OCI-LY7 (cell line): ENCODE measurements around the gene CXCR4. TPM values are rescaled to one million over a fixed set of nuclear protein-coding genes. Genes with fewer than 3 reads are reported as not detected.
A peak's percentile ranks its signal among the peaks of the same experiment; 100 is the strongest.

ENCODE experiments used
- Bru-seq: library from RNA; stranded (reverse); fragments of 400-500 nt; gene quantifications from one replicate; lab custom pipeline; 2021; lab: Mats Ljungman, UMichigan
- BruChase-seq, 2 experiments: library from RNA; stranded (reverse); fragments of 400-500 nt; gene quantifications; one replicate each; lab custom pipeline; 2021; lab: Mats Ljungman, UMichigan
- BruUV-seq: library from RNA; stranded (reverse); fragments of 400-500 nt; replicated peaks from 2 replicates; lab custom pipeline; 2021; lab: Mats Ljungman, UMichigan
- CTCF ChIA-PET: fragments of 300-600 bp; sonication (Branson Sonifier 250); formaldehyde crosslinking; loops from one replicate; lab custom pipeline; 2022; ENCODE audit warnings: antibody characterized with exemption; ENCODE audit not compliant: unreplicated experiment; lab: Charles Lee
- POLR2A ChIA-PET: fragments of 300-600 bp; sonication (Branson Sonifier 250); formaldehyde crosslinking; loops from one replicate; lab custom pipeline; 2022; ENCODE audit warnings: antibody characterized with exemption; lab: Charles Lee
- DNase-seq: peaks from one replicate; pipeline ENCODE4 v3.0.0-alpha.2; 2015; ENCODE audit warnings: low spot score
- H2AFZ ChIP-seq: fragments of 200-600 bp; sonication (generic), shearing (Covaris generic); 2 replicates; pipeline ENCODE4 v1.6.1; 2014; ENCODE audit warnings: mild to moderate bottlenecking, antibody characterized with exemption, low read length, moderate library complexity
- H3K27ac ChIP-seq: fragments of 200-600 bp; sonication (generic); 2 replicates; pipeline ENCODE4 v1.5.1; 2014; ENCODE audit warnings: mixed run types, low read depth, mild to moderate bottlenecking, moderate library complexity, low read length, inconsistent platforms; ENCODE audit not compliant: poor library complexity, severe bottlenecking
- H3K36me3 ChIP-seq: fragments of 200-600 bp; sonication (generic); 2 replicates; pipeline ENCODE4 v1.6.1; 2014; ENCODE audit warnings: mild to moderate bottlenecking, antibody characterized with exemption, low read length, moderate library complexity, mixed read lengths; ENCODE audit not compliant: insufficient read depth
- H3K4me1 ChIP-seq: fragments of 200-600 bp; sonication (generic); 2 replicates; pipeline ENCODE4 v1.5.1; 2014; ENCODE audit warnings: mild to moderate bottlenecking, low read length; ENCODE audit not compliant: insufficient read depth, poor library complexity, severe bottlenecking
- H3K4me2 ChIP-seq: fragments of 200-600 bp; sonication (generic); 2 replicates; pipeline ENCODE4 v1.6.1; 2014; ENCODE audit warnings: mild to moderate bottlenecking, low read length
- H3K4me3 ChIP-seq: fragments of 200-600 bp; sonication (generic); 2 replicates; pipeline ENCODE4 v1.5.1; 2014; ENCODE audit warnings: mild to moderate bottlenecking, low read depth, low read length; ENCODE audit not compliant: poor library complexity, severe bottlenecking
- H3K79me2 ChIP-seq: fragments of 200-600 bp; sonication (generic); 2 replicates; pipeline ENCODE4 v1.6.1; 2016; ENCODE audit warnings: low read depth, mild to moderate bottlenecking, low read length, moderate library complexity, mixed read lengths; ENCODE audit not compliant: insufficient read depth
- H3K9me2 ChIP-seq: fragments of 200-600 bp; sonication (generic); 2 replicates; pipeline ENCODE4 v1.6.1; 2016; ENCODE audit warnings: mild to moderate bottlenecking, low read length, mixed read lengths; ENCODE audit not compliant: insufficient read depth
- H3K9me3 ChIP-seq: fragments of 200-600 bp; sonication (generic); 2 replicates; pipeline ENCODE4 v1.6.1; 2014; ENCODE audit warnings: mild to moderate bottlenecking, mixed run types, low read length, mixed read lengths
- H4K20me1 ChIP-seq: fragments of 200-600 bp; sonication (generic); 2 replicates; pipeline ENCODE4 v1.6.1; 2014; ENCODE audit warnings: mild to moderate bottlenecking, antibody characterized with exemption, low read length, moderate library complexity, mixed read lengths; ENCODE audit not compliant: insufficient read depth
- CTCF ChIP-seq: fragments of 200-600 bp; sonication (generic); conservative IDR thresholded peaks from 2 replicates; pipeline ENCODE4 v1.5.1; 2014; ENCODE audit warnings: mild to moderate bottlenecking, antibody characterized with exemption, low read length, moderate library complexity, mixed read lengths
- EZH2phosphoT487 ChIP-seq: fragments of 200-600 bp; sonication (generic); IDR thresholded peaks from 2 replicates; pipeline ENCODE4 v1.6.1; 2018; ENCODE audit warnings: low read depth, borderline replicate concordance, mild to moderate bottlenecking, mixed run types, antibody characterized with exemption, low read length, moderate library complexity, mixed read lengths
- intact Hi-C: fragments of 100-400 bp; cut with micrococcal nuclease; formaldehyde crosslinking; loops from one replicate; pipeline ENCODE4 v1.10.0; 2022; ENCODE audit not compliant: unreplicated experiment
- long read RNA-seq: library from polyadenylated mRNA; stranded (forward); transcript quantifications from one replicate; pipeline ENCODE4 v2.0.0, GENCODE V29; 2022
- total RNA-seq, 2 experiments: library from RNA; depleted of rRNA in 1 of 2; stranded (reverse); fragments of >200 nt in 1 of 2; shearing (Covaris generic) in 1 of 2; gene quantifications; 2 replicates each; pipeline ENCODE4 v1.2.3, GENCODE V29; 2014 to 2022

CXCR4 gene
- total RNA-seq (2014; rRNA removed; shearing (Covaris generic)) (367 and 432 TPM in 2 replicates), total RNA-seq (2022) (243 and 289 TPM in 2 replicates), Bru-seq, nascent RNA (percentile 99 among the genes with signal in this experiment), BruChase-seq, experiment 1, labeled RNA remaining after a 6-hour chase (percentile 83 among the genes with signal in this experiment), BruChase-seq, experiment 2, labeled RNA remaining after a 2-hour chase (percentile 98 among the genes with signal in this experiment)
- long read RNA-seq, transcript CXCR4-201 (2 exons, 1,682 nt) = major isoform, 309 of 336 reads
- long read RNA-seq, transcript CXCR4-202 (1 exons, 1,895 nt) = minor isoform, 14 of 336 reads
- long read RNA-seq, partial matches to known transcripts = 5 of 336 reads
- long read RNA-seq, other reads (novel, unspliced or antisense) = 8 of 336 reads

- BruUV-seq = TSS peak; percentile 87
- peak; percentile 89 for DNase-seq
Observed at GRCh38 chr2:136117909-136118818, at the start of gene CXCR4. Gene CXCR4, minus strand, starts transcription at chr2:136118149. Its CDS starts 89 bp downstream, at chr2:136118060.

DNA sequence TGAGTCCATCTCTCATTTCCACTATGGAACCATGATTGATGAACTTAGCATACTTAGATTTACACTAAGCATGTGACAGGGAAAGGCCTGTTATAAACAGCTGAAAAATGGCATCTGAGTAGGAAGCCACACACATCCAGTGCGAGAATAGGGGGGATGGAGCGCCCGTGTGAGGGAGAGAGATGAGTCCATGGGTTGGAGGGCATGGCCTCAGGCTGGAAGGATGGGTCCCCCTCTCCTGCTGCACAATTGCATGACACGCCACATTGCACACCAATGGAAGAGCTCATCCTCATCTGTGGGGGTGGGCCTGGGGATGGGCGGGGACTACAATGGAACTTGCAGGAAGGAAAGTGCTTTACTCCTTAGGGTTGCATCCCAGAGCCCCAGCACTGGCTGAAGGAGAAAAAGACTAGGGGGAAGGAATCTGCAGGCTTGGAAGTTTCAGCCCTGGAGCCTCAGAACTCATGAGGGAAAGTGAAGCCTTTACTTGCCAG lies 46.4 kb upstream of the CXCR4 start:
- no peak for TF ChIP-seq EZH2phosphoT487
- TF ChIP-seq CTCF = no peak
- BruUV-seq = no TSS peak
- POLR2A ChIA-PET = interaction anchor here (0.7 to 1.1 kb wide), 3 partner anchors 16 to 43 kb away, joined by 3 to 9 read pairs (median 3); no protein-coding TSS in a partner anchor
- Histone ChIP-seq H3K4me3 (no peak overlapping the region), H3K36me3 (no peaks in the 10 kb centered on the region), H3K4me2 (no peak overlapping the region), H4K20me1 (no peaks in the 10 kb centered on the region), H3K79me2 (no peaks in the 10 kb centered on the region), H3K4me1 (peaks cover 17% of the 10 kb centered on the region), H2AFZ (no peak overlapping the region), H3K27ac (no peak overlapping the region), H3K9me2 (no peaks in the 10 kb centered on the region), H3K9me3 (no peaks in the 10 kb centered on the region)
- CTCF ChIA-PET = no interaction called here
- intact Hi-C loops = no loop called here
- no peak for DNase-seq

More at GRCh38 chr2:136117909-136118818, at the start of gene CXCR4:
- ChIA-PET POLR2A (interaction anchor here (0.7 to 2.8 kb wide), 19 partner anchors 9 to 279 kb away, joined by 3 to 34 read pairs (median 5); no protein-coding TSS in a partner anchor), CTCF (no interaction called here)
- no peaks in the 10 kb centered on the region for H3K9me3 ChIP-seq
- H3K4me3 ChIP-seq = peak within 1 kb of the TSS; percentile 92
- no peak for TF ChIP-seq EZH2phosphoT487
- peak; percentile 33; the same call in 1 of the 2 replicates for TF ChIP-seq CTCF
- peak within 1 kb of the TSS; percentile 95 for H3K4me2 ChIP-seq
- peak within 1 kb of the TSS; percentile 92 for H3K27ac ChIP-seq
- H3K79me2 ChIP-seq = peaks cover 57% of the 10 kb centered on the region
- intact Hi-C loops = loop anchor here (1.0 to 5.0 kb wide), 6 partner anchors 14 to 264 kb away; no protein-coding TSS in a partner anchor
- peaks cover 66% of the 10 kb centered on the region for H3K4me1 ChIP-seq
- peaks cover 45% of the 10 kb centered on the region for H3K36me3 ChIP-seq
- H4K20me1 ChIP-seq = peaks cover 27% of the 10 kb centered on the region
- H3K9me2 ChIP-seq = no peaks in the 10 kb centered on the region
- H2AFZ ChIP-seq = peak within 1 kb of the TSS; percentile 36; the same call in 1 of the 2 replicates
